ENCODE data around the gene ITGAE.
"Not testable (repeated sequence)": the region's sequence is repeated elsewhere in the genome, so short reads cannot be mapped to it uniquely, and the experiment has no call there.

DNA sequence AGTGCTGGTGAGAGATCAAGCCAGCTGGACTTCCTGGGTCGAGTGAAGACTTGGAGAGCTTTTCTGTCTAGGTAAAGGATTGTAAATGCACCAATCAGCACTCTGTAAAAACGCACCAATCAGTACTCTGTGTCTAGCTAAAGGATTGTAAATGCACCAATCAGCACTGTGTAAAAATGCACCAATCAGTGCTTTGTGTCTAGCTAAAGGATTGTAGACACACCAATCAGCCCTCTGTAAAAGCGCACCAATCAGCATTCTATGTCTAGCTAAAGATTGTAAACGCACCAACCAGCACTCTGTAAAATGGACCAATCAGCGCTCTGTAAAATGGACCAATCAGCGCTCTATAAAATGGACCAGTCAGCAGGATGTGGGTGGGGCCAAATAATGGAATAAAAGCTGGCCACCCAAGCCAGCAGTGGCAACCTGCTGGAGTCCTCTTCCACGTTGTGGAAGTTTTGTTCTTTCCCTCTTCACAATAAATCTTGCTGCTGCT, 98.9 kb downstream of the ITGAE start:
- TF ChIP-seq CTCF (conservative IDR thresholded peaks at IDR 0.05 in 1 of 2, IDR thresholded peaks at IDR 0.05 in 1 of 2; ENCODE audit: extremely low read depth in 1 of 2, insufficient read depth in 1 of 2, low read depth in 1 of 2, low read length in 2 of 2); EZH2 (IDR thresholded peaks at IDR 0.05; ENCODE audit: borderline replicate concordance, low read length): not testable (repeated sequence)
